Measurements from ENCODE around the gene LUZP4.
"Not testable (repeated sequence)": the region's sequence is repeated elsewhere in the genome, so short reads cannot be mapped to it uniquely, and the experiment has no call there.

Gene LUZP4, protein sequence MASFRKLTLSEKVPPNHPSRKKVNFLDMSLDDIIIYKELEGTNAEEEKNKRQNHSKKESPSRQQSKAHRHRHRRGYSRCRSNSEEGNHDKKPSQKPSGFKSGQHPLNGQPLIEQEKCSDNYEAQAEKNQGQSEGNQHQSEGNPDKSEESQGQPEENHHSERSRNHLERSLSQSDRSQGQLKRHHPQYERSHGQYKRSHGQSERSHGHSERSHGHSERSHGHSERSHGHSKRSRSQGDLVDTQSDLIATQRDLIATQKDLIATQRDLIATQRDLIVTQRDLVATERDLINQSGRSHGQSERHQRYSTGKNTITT

DNA sequence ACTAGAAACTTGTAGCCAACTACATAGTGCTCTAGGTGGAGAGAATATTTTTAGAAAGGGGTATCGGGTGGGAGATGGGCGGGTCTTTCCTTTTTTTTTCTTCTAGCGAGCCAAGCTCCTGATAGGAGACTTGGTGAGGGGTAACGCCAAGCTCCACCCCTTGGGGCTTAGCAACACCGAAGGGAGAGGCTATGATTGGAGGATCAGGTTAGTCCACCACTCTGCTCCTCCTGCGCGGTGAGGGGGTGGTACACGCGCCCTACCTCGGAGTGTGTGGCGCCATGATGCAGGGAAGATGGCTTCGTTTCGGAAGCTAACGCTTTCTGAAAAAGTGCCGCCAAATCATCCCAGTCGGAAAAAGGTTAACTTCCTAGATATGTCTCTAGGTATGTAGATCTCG lies at the start of gene LUZP4:
TSS of gene LUZP4 (plus strand) at position 251 of the 400 bp plus-strand sequence. CDS start at position 296, 45 bp downstream.
- no peak for DNase-seq (ENCODE audit: low read depth)

DNA sequence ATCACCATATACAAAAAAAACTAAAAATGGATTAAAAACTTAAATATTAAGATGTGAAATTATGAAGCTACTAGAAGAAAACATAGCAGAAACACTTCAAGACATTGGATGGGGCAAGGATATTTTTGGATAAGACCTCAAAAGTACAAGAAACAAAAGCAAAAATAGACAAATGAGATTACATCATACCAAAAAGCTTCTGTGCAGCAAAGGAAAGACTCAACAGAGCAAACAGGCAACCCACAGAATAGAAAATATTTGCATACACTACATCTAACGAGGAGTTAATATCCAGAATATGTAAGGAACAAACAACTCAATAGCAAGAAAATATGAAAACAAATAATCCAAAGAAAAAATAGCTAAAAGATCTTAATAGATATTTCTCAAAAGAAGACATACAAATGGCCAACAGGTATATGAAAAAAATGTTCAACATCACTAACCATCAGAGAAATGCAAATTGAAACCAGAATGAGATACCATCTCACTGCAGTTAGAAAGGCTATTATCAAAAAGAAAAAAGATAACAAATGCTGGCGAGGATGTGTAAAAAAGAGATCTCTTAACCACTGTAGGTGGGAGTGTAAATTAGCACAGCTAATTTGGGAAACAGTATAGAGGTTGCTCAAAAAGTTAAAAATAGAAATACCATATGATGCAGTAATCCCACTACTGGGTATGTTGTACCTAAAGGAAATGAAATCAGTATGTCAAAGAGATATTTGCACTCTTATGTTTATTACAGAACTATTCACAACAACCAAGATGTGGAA lies 37.9 kb upstream of the LUZP4 start:
- DNase-seq (ENCODE audit: low read depth), result no peak

DNA sequence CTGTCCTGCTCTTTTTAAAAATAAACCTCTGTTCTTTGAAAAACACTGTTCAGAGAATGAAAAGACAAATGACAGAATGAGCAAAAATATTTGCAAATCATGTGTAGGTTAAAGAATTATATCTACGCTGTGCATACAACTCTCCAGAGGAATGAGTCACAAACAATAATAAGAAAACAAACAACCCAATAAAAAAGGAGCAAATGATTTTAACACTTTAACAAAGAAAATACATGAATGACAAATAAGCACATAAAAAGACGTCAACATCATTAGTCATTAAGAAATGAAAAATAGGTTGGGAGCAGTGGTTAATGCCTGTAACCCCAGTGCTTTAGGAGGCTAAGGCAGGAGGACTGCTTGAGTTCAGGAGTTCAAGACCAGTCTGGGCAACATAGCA lies 34.5 kb upstream of the LUZP4 start:
- DNase-seq (ENCODE audit: low read depth), result no peak

DNA sequence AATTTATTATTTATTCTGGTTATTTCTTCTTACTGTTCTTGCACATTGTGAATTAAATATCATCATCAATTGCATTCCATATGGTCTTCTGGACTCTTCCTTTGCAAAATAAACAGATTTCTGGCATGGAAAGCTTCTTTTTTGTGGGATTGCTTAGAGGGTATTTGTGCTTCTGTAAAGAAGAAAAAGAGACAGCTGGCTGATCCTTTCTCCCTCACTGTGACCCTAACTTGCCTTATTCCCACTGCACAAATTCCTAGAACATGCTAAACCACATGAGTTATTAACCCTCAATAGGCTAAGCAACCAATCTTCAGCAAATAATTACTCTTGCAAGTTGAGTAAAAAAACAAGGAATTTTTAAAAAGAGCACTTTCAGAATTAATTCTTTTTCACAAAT lies 31.8 kb upstream of the LUZP4 start:
- DNase-seq (ENCODE audit: low read depth), result no peak

DNA sequence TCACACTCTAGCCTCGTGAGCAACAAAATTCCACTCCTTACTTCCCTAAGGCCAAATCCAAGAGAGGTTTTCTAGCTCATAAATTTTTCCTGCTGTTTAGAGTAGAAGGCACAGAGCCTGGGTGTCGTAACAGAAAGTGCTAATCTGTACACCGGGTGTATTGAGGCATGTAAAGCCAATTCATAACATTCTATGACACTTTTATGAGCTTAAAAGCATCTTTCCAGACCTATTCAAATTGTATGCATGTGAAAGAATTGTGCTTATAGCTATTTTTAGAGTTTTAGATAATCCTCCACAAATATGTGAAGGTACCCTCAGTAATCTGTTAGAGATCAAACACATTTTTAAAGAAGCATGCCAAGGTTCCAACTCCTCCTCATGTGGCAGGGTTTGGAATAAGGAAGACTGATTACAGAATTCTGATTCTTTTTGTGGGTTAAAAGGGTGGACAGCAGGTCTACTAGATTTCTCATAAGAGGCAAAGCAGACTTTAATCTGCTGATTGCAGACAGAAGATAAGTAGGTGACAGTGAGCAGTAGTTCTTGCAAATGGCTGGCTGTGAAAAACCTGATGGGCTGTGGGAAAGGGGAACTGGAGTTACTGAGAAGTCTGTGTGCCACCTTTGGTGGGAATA lies 30.2 kb upstream of the LUZP4 start:
- no peak for DNase-seq (ENCODE audit: low read depth)

DNA sequence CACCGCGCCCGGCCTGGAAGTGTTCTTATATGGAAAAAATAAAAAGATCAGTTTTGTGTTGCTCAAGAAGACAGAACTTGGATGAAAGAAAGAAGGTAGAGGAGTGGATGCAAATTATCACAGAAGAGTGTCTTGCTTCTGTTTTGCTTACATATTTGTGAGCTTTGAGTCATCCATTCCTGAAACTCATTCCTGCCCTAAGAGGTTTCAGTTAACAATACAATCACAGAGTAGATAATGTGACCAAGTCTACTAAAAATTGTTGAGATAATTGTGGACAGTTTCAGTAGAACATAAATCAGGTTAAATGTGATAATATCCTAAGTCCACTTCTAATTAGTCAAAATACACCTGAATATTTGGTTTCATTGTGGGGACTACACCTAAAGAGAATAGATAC lies 29.2 kb upstream of the LUZP4 start:
- DNase-seq (ENCODE audit: low read depth), result peak; percentile 8

DNA sequence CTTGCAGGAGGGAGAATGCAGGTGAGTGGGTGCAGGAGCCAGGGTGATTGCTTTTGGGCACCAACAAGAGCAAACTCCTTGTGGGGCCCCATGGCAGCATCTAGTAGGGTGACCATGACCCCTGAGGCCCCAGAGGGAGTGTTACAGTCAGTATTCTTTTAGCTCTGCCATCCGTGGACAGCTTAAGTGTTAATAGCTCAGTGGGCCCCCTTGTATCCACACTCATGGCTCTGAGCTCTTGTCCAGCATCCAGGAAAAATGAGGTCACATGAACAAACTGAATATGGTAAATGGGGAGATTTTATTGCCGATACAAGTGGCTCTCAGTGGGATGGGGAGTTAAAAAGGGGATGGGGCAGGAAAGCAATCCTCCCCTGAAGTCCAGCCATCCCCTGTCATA lies 28.4 kb upstream of the LUZP4 start:
- no peak for DNase-seq (ENCODE audit: low read depth)

DNA sequence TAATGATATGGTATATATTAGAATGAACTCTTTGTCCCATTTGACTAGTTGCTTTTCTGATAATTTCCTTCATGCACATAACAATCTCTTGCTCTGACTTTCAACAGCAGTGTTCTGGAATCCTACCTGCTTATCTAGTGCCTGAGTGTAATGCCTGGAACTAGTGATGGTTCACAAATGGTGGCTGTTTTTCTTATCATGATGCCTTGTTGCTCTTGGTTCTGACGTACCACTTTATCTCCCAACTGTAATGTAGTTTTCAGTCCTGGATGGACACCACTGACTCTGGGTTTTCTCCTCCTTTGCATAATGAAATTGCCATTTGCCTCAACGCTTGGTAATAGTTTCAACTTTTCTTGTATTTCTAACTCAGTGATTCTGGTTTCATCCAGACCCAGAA lies 25.5 kb upstream of the LUZP4 start:
- DNase-seq (ENCODE audit: low read depth), result no peak

DNA sequence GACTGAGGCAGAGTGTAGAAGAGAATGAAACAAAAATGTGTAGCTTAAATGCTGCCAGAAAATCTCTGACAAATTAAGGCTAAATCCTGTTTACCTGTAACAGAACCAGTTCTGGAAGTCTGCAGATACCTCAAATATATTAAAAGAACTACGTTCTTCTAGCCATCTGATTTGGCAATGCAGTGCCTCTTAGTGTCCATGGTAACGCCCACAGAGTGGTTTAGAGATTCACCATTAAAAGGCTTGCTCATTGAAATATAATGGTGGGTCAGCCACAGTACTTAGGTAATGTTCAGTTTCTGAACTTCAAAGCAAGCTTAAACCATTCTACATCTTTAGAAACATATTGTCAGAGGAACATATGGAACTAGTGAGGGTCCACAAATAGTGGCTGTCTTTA lies 23.2 kb upstream of the LUZP4 start:
- DNase-seq (ENCODE audit: low read depth), result no peak

DNA sequence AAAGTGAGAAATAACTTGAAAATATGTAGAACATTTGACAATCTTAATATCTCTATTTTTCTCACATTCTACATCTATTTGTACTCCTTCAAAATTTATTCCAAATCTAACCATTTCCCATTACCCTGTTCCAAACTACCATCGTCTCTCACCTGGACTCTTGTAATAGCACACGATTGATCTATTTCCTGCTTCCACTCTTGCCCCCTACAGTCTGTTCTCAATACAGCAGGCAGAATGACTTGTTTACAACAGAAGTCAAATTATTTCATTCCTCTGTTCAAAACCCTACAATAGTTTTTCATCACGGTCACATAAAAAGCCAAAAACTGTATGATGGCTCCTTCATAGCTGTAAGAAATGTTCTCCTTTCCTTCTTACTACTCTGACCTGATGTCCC lies 21.1 kb upstream of the LUZP4 start:
- no peak for DNase-seq (ENCODE audit: low read depth)

DNA sequence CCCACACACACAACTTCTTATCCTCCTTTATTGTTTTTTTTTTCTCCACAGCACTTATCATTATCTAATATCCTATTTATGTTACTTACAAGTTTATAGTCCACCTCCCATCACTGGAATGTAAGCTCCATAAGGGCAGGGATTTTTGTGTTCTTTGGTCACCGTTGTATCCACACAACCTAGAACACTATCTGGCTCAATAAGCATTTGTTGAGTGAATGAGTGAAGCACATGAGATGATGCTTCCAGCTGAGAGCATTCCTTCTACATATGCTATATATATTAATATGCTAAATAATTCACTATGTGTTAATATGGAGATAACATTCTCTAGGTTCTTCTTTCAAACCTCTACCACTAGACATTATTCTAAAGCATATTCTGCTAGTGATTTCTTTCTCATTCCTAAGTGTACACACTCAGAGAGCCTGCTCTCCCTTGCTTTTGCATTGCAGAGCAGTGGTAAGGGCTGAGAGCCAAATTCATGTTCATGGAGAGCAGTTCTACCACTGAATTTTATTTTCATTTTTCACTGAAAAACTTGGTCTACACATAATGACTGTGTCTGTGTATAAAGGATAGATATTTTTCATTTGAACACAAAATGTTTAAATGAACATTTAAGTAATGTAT lies 20.3 kb upstream of the LUZP4 start:
- no peak for DNase-seq (ENCODE audit: low read depth)

DNA sequence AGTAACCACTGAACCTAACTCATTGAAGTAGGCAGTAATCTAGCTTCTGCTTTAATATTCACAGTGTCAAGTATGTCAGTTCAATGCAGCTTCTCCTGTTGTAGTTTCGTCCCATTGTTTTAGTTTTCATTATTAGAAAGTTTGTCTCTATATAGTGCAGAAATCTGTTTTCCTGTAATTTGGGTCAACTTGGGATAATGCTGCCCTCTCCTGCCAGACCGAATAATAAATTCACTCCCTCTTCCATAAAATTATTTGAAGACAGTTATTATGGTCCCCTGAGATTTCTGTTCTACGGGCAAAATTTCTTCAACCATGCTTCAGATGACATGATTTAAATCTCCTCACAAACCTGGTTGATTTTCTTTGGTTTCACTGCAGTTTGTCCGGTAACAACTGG lies 4.6 kb upstream of the LUZP4 start:
- DNase-seq (ENCODE audit: low read depth), result no peak

DNA sequence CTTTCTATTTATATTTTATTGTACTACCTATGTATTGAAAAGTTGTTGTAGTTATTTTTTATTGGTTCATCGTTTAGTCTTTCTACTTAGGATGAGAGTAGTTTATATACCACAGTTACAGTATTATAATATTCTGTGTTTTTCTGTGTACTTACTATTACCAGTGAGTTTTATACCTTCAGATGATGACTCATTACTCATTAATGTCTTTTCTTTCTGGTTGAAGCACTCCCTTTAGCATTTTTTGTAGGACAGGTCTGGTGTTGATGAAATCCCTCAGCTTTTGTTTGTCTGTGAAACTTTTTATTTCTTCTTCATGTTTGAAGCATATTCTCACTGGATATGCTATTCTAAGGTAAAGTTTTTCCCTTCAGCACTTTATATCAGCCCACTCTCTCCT lies 7.7 kb downstream of the LUZP4 start:
- DNase-seq (ENCODE audit: low read depth), result no peak

DNA sequence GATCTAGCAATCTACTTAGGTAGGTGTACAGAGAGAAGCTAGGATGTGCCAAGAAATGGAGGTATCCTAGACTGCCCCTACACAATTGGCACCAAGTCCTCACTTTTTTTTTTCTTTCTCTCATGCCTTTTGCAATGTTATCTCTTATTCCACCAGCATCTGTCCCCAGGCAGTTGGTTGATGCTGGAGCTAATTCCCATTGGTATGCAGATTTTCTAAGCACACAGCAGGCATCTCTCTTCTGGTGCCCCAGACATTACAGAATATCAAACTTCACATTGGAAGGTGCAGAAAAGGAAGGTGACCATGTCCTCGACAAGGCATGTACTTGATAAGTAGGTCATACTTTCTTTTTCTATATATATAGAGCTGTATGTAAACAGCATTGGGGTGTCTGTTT lies 21.6 kb downstream of the LUZP4 start:
- no peak for DNase-seq (ENCODE audit: low read depth)

DNA sequence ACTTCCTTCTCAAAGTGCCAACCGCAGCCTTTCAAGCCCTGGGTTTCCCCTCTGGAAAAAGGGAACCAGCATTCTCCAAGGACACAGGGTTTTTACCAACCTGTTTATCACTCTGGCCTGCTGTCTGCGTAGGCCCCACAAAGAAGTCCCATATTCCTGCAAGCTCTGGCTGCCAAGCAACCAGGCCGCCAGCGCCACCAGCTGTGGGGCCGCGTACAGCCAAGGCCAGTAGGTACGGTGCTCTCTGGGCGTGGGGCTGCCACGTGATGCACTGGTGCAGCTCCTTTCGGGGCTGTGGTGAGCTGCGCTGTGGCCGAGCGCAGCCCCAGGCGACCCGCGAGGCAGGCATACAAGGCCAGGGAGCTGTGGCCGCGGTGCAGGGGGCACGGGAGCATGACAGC lies 22.1 kb downstream of the LUZP4 start:
- DNase-seq (ENCODE audit: low read depth), result no peak

DNA sequence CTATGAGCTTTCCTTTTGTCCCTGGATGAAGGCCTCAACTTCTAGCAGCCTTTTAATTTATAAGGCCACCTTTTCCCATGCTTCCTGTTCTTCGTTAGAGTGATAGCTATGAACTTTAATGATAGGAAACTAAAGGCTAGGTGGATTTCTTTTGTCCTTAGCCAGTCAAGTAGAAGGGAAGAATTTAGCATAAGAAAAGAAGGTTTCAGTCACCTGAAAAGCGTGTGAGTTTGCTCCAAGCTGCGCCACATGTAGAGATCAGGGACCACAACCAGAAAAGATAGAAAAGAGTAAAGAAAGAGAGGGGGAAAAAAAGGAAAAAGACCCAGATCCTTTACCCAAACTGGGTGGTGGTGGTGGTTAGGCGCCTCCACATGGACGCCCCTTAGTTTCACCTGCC lies 28.6 kb downstream of the LUZP4 start:
- DNase-seq (ENCODE audit: low read depth), result no peak

DNA sequence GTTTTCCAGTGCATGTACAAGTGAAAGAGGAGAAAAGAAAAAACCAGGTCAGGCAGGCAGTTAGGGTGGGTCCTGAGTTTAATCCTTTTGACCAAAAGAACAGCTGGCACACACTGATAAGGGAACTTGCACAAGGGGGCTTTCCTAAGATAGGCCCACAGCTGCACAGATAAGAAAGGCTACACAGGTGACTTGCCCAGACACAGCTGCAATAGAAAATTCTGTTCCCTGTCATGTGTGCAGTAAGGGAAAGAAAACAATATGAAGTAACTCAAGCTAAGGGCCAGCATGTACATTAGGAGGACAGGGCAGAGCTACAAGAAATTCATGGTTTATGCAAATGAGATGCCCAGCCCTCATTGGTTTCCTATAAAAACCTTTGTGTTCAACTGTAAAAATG lies 32.9 kb downstream of the LUZP4 start:
- DNase-seq (ENCODE audit: low read depth), result no peak

DNA sequence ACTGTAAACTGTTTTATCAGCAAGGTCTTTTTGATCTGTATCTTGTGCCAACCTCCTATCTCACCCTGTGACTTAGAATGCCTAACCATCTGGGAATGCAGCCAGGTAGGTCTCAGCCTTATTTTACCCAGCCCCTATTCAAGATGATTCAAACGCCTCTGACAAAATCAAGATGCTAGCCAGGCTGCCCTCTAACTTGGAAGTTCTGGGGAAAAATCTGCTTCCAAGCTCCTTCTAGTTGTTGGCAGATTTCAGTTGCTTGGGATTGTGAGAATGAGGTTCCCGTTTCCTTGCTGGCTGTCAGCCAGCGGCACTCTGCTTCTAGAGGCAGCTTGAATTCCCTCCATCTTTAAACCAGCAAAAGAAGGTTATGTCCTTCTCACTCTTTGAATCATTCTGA lies 34.7 kb downstream of the LUZP4 start:
- peak; percentile 27 for DNase-seq (ENCODE audit: low read depth)

DNA sequence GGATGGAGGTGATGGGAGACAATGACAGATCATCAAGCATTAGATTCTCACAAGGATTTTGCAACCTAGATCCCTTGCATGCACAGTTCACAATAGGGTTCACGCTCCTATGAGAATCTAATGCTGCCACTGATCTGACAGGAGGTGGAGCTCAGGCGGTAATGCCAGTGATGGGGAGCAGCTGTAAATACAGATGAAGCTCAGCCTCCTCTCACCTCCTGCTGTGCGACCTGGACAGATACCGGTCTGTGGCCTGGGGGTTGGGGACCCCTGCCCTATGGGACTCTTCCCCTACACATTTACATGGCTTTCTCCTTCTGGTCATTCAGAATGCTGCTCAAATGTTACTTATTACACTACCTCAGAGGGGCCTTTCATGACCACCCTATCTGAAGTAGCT lies 39.8 kb downstream of the LUZP4 start:
- DNase-seq (ENCODE audit: low read depth), result not testable (repeated sequence)

DNA sequence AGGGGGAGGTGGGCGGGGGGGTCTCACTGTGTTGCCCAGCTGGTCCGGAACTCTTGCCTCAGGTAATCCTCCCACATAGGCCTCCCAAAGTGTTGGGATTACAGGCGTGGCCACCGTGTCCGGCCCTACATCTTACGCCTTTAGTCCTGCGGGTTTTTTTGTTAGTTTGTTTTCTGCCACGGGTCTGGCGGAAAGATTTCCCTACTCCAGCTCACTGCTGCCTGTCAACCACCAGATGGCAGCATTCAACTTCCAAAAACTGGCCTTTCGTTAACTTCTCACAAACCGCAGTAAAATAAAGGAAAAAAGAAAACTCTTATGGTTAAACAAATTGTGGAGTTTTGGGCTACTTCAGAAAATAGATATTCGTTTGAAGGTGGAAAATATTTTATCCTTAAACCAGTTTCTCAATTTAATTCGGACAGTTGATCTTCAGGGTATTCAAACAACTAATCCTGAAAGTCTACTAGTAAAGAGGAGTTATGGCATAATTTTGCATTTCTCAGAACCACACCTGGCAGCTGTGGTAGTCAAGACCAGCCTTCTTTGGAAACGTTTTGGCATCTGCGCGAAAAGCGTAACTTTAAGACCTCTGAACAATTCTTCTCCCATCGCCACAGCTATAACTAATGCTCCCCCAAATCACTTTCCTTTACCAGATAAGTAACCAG lies 41.1 kb downstream of the LUZP4 start:
- DNase-seq (ENCODE audit: low read depth), result peak; percentile 57

DNA sequence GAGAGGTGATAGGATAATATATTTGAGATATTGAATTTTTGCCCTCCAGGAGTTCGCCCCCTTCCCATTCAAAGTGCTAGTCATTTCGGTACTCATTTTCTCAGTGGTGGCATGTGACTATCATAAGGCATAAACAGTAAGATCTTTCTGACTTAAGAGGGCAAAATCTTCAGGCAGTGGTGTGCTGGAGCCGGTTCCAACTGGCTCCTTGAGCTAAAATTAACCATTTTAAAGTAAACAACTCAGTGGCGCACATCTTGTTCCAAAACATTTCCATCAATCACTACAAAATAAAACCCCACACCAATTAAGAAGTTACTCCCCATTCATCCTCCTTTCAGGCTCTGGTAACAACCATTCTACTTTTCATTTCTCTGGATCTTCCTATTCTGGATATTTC lies 43.3 kb downstream of the LUZP4 start:
- no peak for DNase-seq (ENCODE audit: low read depth)

DNA sequence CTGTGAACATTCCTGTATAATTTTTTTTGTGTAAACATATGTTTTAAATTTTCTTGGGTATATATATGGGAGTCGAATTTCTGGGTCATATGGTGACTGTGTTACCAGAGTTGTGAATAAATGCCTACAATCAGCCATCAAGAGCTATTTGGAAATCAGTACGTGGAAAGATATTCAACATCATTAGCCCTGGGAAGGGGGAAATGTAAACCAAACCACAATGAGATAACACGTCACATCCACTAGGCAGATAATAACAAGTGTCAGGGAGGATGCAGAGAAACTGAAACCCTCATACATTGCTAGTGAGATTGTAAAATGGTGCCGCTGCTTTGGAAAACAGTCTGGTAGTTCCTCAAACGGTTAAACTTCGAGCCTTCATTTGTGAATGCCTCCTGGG lies 43.9 kb downstream of the LUZP4 start:
- peak; percentile 26 for DNase-seq (ENCODE audit: low read depth)
